Astrocyte (in vitro differentiated cells and primary cell): Measurements from ENCODE around the gene SMTN.

Experiments
- EZH2 ChIP-seq: IDR thresholded peaks from 2 replicates; pipeline ENCODE4 v1.6.1; 2012; ENCODE audit warnings: mild to moderate bottlenecking, low read length, inconsistent platforms; ENCODE audit not compliant: insufficient read depth
- TF ChIP-seq, protein P1 (sequence below): IDR thresholded peaks from 2 replicates; pipeline ENCODE4 v1.5.1; 2011; ENCODE audit warnings: low read depth, mild to moderate bottlenecking, inconsistent platforms, low read length, moderate library complexity; ENCODE audit not compliant: insufficient read depth

DNA sequence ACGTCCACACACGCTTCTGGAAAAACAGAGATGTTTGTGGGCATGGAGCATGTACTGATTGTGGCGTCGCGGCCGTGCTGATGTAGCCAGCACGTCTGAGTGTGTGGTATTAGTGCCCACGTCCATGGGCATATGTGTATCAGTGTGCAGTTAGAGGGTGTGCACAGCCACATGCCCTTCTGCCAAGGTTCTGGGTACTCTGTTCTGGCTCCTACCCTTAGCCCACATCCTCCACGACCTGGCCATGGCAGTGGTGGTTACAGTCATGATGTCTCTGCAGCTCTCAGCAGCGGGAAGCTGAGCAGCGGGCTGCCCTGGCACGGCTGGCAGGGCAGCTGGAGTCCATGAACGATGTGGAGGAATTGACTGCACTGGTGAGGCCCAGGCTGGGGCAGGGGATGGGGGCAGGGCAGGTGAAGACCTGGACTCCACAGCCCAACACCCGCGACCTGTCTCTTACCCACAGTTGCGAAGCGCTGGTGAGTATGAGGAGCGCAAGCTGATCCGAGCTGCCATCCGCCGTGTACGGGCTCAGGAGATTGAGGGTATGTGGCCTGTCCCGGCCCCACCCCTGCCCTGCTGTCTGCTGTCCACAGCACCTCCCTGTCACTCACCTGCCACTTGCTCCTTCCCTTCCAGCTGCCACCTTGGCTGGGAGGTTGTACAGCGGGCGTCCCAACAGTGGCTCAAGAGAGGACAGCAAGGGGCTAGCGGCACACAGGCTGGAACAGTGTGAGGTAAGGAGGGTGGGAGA, 7.3 kb downstream of the SMTN start:
- TF ChIP-seq EZH2: no peak
- TF ChIP-seq, protein P1, sequence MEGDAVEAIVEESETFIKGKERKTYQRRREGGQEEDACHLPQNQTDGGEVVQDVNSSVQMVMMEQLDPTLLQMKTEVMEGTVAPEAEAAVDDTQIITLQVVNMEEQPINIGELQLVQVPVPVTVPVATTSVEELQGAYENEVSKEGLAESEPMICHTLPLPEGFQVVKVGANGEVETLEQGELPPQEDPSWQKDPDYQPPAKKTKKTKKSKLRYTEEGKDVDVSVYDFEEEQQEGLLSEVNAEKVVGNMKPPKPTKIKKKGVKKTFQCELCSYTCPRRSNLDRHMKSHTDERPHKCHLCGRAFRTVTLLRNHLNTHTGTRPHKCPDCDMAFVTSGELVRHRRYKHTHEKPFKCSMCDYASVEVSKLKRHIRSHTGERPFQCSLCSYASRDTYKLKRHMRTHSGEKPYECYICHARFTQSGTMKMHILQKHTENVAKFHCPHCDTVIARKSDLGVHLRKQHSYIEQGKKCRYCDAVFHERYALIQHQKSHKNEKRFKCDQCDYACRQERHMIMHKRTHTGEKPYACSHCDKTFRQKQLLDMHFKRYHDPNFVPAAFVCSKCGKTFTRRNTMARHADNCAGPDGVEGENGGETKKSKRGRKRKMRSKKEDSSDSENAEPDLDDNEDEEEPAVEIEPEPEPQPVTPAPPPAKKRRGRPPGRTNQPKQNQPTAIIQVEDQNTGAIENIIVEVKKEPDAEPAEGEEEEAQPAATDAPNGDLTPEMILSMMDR: no peak
